Body of pancreas (tissue), 4 donors: Measurements from ENCODE around the gene PEMT.

Experiments used
- CTCF ChIP-seq, 7 experiments: fragments of 450-650 bp in 4 of 7; fragments of 200-600 bp in 3 of 7; sonication (generic) in 3 of 7; IDR thresholded peaks; one replicate each; pipeline ENCODE4 v1.5.1; 2016 to 2019; ENCODE audit warnings: antibody characterized with exemption in 7 of 7
- POLR2A ChIP-seq, 3 donors: fragments of 450-650 bp; IDR thresholded peaks; one replicate each; pipeline ENCODE4 v1.6.1; 2016; ENCODE audit warnings: antibody characterized with exemption in 3 of 3, mild to moderate bottlenecking in 2 of 3

- TF ChIP-seq CTCF (IDR thresholded peaks at IDR 0.05), result no peak
- no peak for TF ChIP-seq POLR2A (IDR thresholded peaks at IDR 0.05)
Measured at GRCh38 chr17:17512866-17513265, 78.6 kb downstream of the PEMT start.
